ENCODE results near the gene ATP10A.
A peak's percentile ranks its signal among the peaks of the same experiment; 100 is the strongest.

GRCh38 chr15:25693321-25694238, 169.5 kb downstream of the ATP10A start:
- TF ChIP-seq EZH2phosphoT487 (IDR thresholded peaks at IDR 0.05; ENCODE audit: borderline replicate concordance, low read depth, low read length), result no peak
- TF ChIP-seq CTCF (conservative IDR thresholded peaks at IDR 0.05; ENCODE audit: low read length), result peak; percentile 82
